DOHH2 (cell line): ENCODE measurements around the gene DNAJC27.
"Not testable (repeated sequence)": the region's sequence is repeated elsewhere in the genome, so short reads cannot be mapped to it uniquely, and the experiment has no call there.

Experiments used
- H3F3A ChIP-seq: fragments of 200-600 bp; sonication (generic), shearing (Covaris generic); 2 replicates; pipeline ENCODE4 v1.6.0; 2016; ENCODE audit warnings: antibody characterized with exemption, mild to moderate bottlenecking; ENCODE audit not compliant: control insufficient read depth, insufficient read depth
- H3K27ac ChIP-seq: fragments of 200-600 bp; sonication (generic); 2 replicates; pipeline ENCODE4 v1.5.1; 2014; ENCODE audit warnings: low read depth, mild to moderate bottlenecking, low read length, moderate library complexity
- H3K27me3 ChIP-seq: fragments of 200-600 bp; sonication (generic); 2 replicates; pipeline ENCODE4 v1.6.1; 2014; ENCODE audit warnings: mild to moderate bottlenecking, low read length, mixed read lengths; ENCODE audit not compliant: control insufficient read depth
- H3K36me3 ChIP-seq: fragments of 200-600 bp; sonication (generic); 2 replicates; pipeline ENCODE4 v1.6.1; 2014; ENCODE audit warnings: mild to moderate bottlenecking, low read length, moderate library complexity, mixed read lengths; ENCODE audit not compliant: control insufficient read depth
- H3K4me1 ChIP-seq: fragments of 200-600 bp; sonication (generic); 2 replicates; pipeline ENCODE4 v1.6.1; 2014; ENCODE audit warnings: mild to moderate bottlenecking, low read length, mixed read lengths; ENCODE audit not compliant: control insufficient read depth
- H3K4me2 ChIP-seq: fragments of 200-600 bp; sonication (generic); 2 replicates; pipeline ENCODE4 v1.6.0; 2014; ENCODE audit warnings: mild to moderate bottlenecking, low read length, moderate library complexity
- H3K4me3 ChIP-seq: fragments of 200-600 bp; sonication (generic); 2 replicates; pipeline ENCODE4 v1.5.1; 2014; ENCODE audit warnings: mild to moderate bottlenecking, low read length, mixed read lengths
- H3K79me2 ChIP-seq: fragments of 200-600 bp; sonication (generic); 2 replicates; pipeline ENCODE4 v1.6.1; 2014; ENCODE audit warnings: mild to moderate bottlenecking, low read length, mixed read lengths; ENCODE audit not compliant: control insufficient read depth
- H3K9me2 ChIP-seq: fragments of 200-600 bp; sonication (generic); replicated peaks from 2 replicates; pipeline ENCODE4 v1.6.1; 2014; ENCODE audit warnings: mild to moderate bottlenecking, low read length, mixed read lengths; ENCODE audit not compliant: control insufficient read depth
- H3K9me3 ChIP-seq: fragments of 200-600 bp; sonication (generic); 2 replicates; pipeline ENCODE4 v1.6.1; 2014; ENCODE audit warnings: antibody characterized with exemption, low read length, mixed read lengths; ENCODE audit not compliant: control insufficient read depth, insufficient read depth
- H4K20me1 ChIP-seq: fragments of 200-600 bp; sonication (generic); 2 replicates; pipeline ENCODE4 v1.6.0; 2014; ENCODE audit warnings: low read depth, mild to moderate bottlenecking, antibody characterized with exemption, low read length, moderate library complexity; ENCODE audit not compliant: control insufficient read depth, insufficient read depth
- EZH2phosphoT487 ChIP-seq: fragments of 200-600 bp; sonication (generic); IDR thresholded peaks from 2 replicates; pipeline ENCODE4 v1.6.1; 2017; ENCODE audit warnings: borderline replicate concordance, mild to moderate bottlenecking, antibody characterized with exemption, low read length, moderate library complexity, mixed read lengths
- TF ChIP-seq, protein P1 (sequence below): fragments of 200-600 bp; sonication (generic); IDR thresholded peaks from one replicate; pipeline ENCODE4 v1.5.1; 2014; ENCODE audit warnings: antibody characterized with exemption, mild to moderate bottlenecking, low read depth, low read length; ENCODE audit not compliant: poor library complexity, severe bottlenecking

DNAJC27 gene

DNA sequence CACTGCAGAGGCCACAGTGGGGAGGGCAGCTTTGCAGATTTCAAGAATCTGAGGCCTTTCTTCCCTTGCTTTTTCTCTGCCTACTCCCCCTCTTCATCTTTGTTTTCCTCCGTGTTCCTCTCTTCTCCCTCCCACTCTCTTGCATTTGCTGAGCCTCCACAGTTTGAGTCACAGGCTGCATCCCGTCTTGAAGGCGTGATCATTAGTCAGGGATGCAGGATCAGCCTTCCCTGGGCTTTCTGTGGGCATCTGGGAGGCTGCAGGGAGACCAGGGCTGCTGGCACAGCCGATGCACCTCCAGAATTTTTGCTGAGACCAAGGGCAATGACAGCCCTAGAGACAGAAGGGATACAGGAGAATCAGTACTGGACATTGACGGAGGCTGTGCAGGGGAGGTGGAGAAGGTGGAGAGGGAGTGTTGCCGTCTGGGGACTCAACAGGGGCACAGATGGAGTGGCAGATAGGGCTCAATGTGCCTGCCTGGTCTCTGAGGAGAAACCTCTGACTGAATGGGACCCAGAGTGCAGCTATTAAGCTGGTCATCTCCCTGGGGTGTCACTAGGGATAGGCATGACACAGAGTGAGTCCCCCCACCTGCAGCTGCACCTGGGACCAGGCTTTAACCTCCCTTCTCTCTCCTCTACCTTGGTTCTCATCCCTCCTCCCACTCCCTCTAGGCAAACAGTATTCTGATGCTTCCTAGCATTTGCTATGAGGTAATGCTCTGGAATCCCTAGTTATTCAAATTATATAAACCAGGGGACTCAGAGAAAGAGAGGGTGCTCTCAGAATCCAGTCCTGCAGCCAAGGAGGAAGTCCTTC lies 29.0 kb upstream of the DNAJC27 start:
- no peaks in the 10 kb centered on the region for H4K20me1 ChIP-seq

DNA sequence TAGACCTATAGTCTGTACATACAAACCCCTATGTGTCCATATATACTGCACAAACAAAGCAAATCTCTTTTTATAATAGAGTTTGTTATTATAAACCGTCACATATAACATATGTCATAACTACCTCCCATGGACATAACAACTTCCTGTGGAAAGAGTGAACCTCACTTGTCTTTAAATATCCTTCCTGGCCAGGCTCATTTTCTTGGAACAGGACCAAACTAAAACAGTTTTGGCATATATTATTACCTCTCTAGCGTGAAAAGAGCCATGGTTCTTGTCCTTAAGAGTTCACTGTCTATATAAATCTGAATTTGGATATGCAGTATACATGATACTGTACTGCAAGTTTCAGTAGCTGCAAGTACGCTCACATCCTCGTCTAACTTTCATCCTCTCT lies 28.3 kb upstream of the DNAJC27 start:
- no peak overlapping the region for H3K27ac ChIP-seq
- H3K36me3 ChIP-seq = no peaks in the 10 kb centered on the region
- H3F3A ChIP-seq = no peaks in the 10 kb centered on the region
- no peaks in the 10 kb centered on the region for H3K4me1 ChIP-seq
- TF ChIP-seq, protein P1, sequence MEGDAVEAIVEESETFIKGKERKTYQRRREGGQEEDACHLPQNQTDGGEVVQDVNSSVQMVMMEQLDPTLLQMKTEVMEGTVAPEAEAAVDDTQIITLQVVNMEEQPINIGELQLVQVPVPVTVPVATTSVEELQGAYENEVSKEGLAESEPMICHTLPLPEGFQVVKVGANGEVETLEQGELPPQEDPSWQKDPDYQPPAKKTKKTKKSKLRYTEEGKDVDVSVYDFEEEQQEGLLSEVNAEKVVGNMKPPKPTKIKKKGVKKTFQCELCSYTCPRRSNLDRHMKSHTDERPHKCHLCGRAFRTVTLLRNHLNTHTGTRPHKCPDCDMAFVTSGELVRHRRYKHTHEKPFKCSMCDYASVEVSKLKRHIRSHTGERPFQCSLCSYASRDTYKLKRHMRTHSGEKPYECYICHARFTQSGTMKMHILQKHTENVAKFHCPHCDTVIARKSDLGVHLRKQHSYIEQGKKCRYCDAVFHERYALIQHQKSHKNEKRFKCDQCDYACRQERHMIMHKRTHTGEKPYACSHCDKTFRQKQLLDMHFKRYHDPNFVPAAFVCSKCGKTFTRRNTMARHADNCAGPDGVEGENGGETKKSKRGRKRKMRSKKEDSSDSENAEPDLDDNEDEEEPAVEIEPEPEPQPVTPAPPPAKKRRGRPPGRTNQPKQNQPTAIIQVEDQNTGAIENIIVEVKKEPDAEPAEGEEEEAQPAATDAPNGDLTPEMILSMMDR = no peak
- no peak for TF ChIP-seq EZH2phosphoT487
- no peaks in the 10 kb centered on the region for H3K9me3 ChIP-seq
- H4K20me1 ChIP-seq = no peaks in the 10 kb centered on the region
- H3K4me2 ChIP-seq = no peak overlapping the region
- no peaks in the 10 kb centered on the region for H3K9me2 ChIP-seq
- H3K27me3 ChIP-seq = peaks cover 20% of the 10 kb centered on the region
- H3K79me2 ChIP-seq = no peaks in the 10 kb centered on the region
- no peak overlapping the region for H3K4me3 ChIP-seq

More for the DNA sequence above, 29.0 kb upstream of the DNAJC27 start:
- H3K27me3 ChIP-seq = peaks cover 20% of the 10 kb centered on the region
- no peak overlapping the region for H3K4me3 ChIP-seq
- no peak overlapping the region for H3K4me2 ChIP-seq
- TF ChIP-seq EZH2phosphoT487 = no peak
- TF ChIP-seq, protein P1 = no peak
- no peak overlapping the region for H3K27ac ChIP-seq
- H3K4me1 ChIP-seq = no peaks in the 10 kb centered on the region
- no peaks in the 10 kb centered on the region for H3K36me3 ChIP-seq
- H3K9me3 ChIP-seq = no peaks in the 10 kb centered on the region
- no peaks in the 10 kb centered on the region for H3K79me2 ChIP-seq
- H3F3A ChIP-seq = no peaks in the 10 kb centered on the region
- H3K9me2 ChIP-seq = no peaks in the 10 kb centered on the region

DNA sequence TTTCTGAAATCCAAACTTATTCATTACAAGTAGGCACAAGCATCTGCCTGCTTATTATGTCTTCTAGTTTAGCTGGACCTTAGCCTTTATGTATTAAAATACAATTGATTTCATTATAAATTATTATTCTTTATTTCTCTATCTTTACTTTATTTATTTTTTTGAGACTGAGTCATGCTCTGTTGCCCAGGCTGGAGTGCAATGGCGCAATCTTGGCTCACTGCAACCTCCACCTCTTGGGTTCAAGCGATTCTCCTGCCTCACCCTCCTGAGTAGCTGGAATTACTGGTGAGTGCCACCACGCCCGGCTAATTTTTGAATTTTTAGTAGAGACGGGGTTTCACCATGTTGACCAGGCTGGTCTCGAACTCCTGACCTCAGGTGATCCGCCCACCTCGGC lies 27.3 kb upstream of the DNAJC27 start:
- H3K79me2 ChIP-seq, H3K4me1 ChIP-seq: not testable (repeated sequence)
- peaks cover 24% of the 10 kb centered on the region for H3K27me3 ChIP-seq

DNA sequence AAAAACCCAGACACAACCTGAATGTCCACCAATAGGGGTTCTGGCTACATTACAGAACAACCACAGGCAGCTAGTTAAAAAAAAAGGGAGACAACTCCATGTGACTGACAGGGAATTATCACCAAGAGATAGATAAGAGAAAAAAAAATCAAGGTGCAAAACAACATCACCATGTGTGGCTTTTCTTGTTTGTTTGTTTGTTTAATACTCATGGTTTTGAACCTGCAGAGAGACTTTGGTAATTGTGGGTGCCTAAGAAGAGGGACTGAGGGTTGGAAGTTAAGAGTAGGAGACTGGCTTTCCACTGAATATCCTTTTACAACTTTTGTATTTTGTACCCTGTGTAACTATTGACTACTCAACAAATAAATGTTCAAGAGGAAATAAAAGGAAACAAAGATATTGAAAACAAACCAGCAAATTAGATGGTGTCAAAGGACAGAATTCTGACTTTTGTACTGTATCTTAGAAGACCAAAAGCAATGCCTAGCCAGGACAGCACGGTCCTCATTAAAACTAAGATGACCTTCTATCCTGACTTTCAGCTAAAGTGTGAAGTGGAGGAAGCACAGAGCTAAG lies 22.5 kb upstream of the DNAJC27 start:
- no peak overlapping the region for H3K4me2 ChIP-seq
- H3K4me3 ChIP-seq = no peak overlapping the region
- H3K27me3 ChIP-seq = peaks cover 8% of the 10 kb centered on the region
- H3K4me1 ChIP-seq = peaks cover 6% of the 10 kb centered on the region; the same call in 1 of the 2 replicates
- H4K20me1 ChIP-seq = no peaks in the 10 kb centered on the region
- H3K79me2 ChIP-seq = no peaks in the 10 kb centered on the region
- H3K27ac ChIP-seq = no peak overlapping the region
- no peak for TF ChIP-seq EZH2phosphoT487
- TF ChIP-seq, protein P1 = no peak
- no peaks in the 10 kb centered on the region for H3K9me3 ChIP-seq
- H3K36me3 ChIP-seq = no peaks in the 10 kb centered on the region
- H3F3A ChIP-seq = no peaks in the 10 kb centered on the region
- H3K9me2 ChIP-seq = no peaks in the 10 kb centered on the region

More for the DNA sequence above, 27.3 kb upstream of the DNAJC27 start:
- H3K4me2 ChIP-seq, H3K9me2 ChIP-seq, H3K27ac ChIP-seq, H4K20me1 ChIP-seq, H3F3A ChIP-seq, H3K9me3 ChIP-seq, H3K36me3 ChIP-seq, H3K4me3 ChIP-seq: not testable (repeated sequence)
